Metanephros (tissue), 2 donors: ENCODE data around the gene VSTM4. TPM values are rescaled to one million over a fixed set of nuclear protein-coding genes. Genes with fewer than 3 reads are reported as not detected.

Experiments
- small RNA-seq: library from RNA; depleted of rRNA; stranded (forward); fragments of <200 nt; gene quantifications from one replicate; pipeline ENCODE3, GENCODE V24; 2014; ENCODE audit warnings: low replicate concordance
- total RNA-seq: library from RNA; depleted of rRNA; stranded (reverse); fragments of >200 nt; gene quantifications from one replicate; pipeline ENCODE4 v1.2.3, GENCODE V29; 2014

The VSTM4 gene, protein sequence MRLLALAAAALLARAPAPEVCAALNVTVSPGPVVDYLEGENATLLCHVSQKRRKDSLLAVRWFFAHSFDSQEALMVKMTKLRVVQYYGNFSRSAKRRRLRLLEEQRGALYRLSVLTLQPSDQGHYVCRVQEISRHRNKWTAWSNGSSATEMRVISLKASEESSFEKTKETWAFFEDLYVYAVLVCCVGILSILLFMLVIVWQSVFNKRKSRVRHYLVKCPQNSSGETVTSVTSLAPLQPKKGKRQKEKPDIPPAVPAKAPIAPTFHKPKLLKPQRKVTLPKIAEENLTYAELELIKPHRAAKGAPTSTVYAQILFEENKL
- total RNA-seq, result 21.5 TPM

DNA sequence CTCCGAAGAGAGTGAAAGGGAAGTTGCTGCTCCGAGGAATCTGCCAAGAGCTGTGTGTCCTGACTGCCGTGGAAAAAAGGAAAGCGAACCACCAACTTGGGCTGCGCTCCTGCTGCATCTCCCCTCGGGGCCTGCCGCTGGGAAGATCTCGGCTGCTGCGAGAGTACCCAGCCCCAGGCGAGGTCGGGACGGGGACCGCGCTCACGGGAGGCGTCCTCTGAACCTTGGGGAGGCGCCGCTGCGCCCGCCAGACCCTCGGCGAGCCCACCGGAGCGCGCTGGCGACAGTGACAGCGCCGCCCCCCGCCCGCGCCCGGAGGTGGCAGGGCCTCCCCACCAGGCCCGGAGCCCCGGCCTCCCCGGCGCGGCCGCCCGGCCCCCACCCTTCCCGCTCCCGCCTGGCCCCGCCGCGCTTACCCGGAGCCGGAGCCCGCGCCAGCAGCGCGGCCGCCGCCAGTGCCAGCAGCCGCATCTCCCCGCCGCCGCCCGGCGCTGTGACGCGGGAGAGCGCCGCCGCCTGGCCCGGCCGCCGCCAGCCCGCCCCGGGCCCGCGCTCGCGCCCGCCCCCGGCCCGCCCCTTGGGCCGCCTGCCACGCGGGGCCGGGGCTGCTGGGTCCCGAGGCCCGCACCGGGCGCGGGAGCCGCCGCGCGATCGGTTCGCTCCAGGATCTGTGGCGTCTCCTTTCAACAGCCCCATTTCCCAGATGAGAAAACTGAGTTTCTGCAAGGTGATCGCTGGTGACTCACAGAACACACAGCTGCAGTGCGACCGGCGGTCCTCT, at the start of gene VSTM4:
TSS of gene VSTM4 (minus strand) at position 508 of the 781 bp plus-strand sequence. CDS start at position 471, 37 bp downstream.

DNA sequence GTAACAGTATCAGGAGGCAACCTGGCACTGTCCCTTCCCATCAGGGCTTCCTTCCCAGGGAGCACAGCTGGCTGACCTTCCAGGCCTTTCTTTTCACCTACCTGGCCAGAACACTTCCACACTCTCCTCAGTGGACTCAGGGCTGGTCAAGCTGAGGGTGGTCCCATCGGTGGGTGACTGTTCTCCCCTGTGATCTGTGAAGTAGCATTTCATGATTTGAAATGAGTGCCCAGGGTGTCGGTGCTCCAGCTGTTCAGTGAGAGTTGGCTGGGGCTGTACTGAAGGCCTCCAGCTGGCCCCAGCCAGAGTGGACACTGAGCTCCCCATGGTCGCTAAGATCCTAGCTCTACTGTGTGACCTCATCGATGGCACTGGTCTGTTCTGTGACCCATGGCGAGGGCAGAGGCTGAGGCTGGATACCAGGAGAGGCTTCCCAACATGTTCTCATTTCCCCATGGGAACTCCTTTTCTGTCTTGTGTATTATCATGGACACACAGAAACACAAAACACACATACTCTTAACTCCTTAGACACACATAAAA, 18.5 kb upstream of the VSTM4 start, which contains the start of gene FAM170B:
TSS of gene FAM170B (minus strand) at position 316 of the 543 bp plus-strand sequence. CDS start at position 213, 103 bp downstream.

Small RNAs within 50 kb of the gene (small RNA-seq; reads per million reads assigned to genes)
- gene MIR4294, result not detected

Other genes with a start within 250 kb of the VSTM4 start
- gene LRRC18, start 175.7 kb downstream of the VSTM4 start, total RNA-seq, result 0.23 TPM
- not detected for gene FAM170B, start 18.5 kb upstream of the VSTM4 start, total RNA-seq
- 5.5 TPM for gene TMEM273, start 72.9 kb upstream of the VSTM4 start, total RNA-seq
- gene C10orf71, start 183.6 kb upstream of the VSTM4 start, total RNA-seq, result 3.7 TPM